Chondrocyte (in vitro differentiated cells): Measurements from ENCODE around the gene XBP1. TPM values are rescaled to one million over a fixed set of nuclear protein-coding genes. Genes with fewer than 3 reads are reported as not detected.

Experiments used
- DNase-seq: peaks from one replicate; pipeline ENCODE4 v3.0.0; 2021; ENCODE audit warnings: mixed read lengths, low spot score
- H3K27ac Mint-ChIP-seq: one replicate; pipeline ENCODE4 v1.8.0; 2021; ENCODE audit warnings: mild to moderate bottlenecking, moderate library complexity, mixed read lengths; ENCODE audit not compliant: unreplicated experiment
- H3K27me3 Mint-ChIP-seq: 2 replicates; pipeline ENCODE4 v1.8.0; 2021; ENCODE audit warnings: low read depth, mixed read lengths
- H3K36me3 Mint-ChIP-seq: 2 replicates; pipeline ENCODE4 v1.8.0; 2021; ENCODE audit warnings: low read depth, mixed read lengths
- H3K4me1 Mint-ChIP-seq: 2 replicates; pipeline ENCODE4 v1.8.0; 2021; ENCODE audit warnings: low read depth, mild to moderate bottlenecking, mixed read lengths
- H3K4me3 Mint-ChIP-seq: one replicate; pipeline ENCODE4 v1.8.0; 2021; ENCODE audit warnings: mild to moderate bottlenecking, moderate library complexity, mixed read lengths; ENCODE audit not compliant: unreplicated experiment
- H3K9me3 Mint-ChIP-seq: 2 replicates; pipeline ENCODE4 v1.8.0; 2021; ENCODE audit warnings: low read depth, mixed read lengths
- CTCF ChIP-seq: fragments of 200-600 bp; sonication (generic); IDR thresholded peaks from 2 replicates; pipeline ENCODE4 v1.5.0; 2021; ENCODE audit warnings: antibody characterized with exemption, mild to moderate bottlenecking, moderate library complexity
- total RNA-seq: library from RNA; stranded (reverse); gene quantifications from 3 replicates; pipeline ENCODE4 v1.2.1, GENCODE V29; 2021

The XBP1 gene
- total RNA-seq, 1 donor from 2014 or later, result 199 TPM

- Mint-ChIP-seq H3K4me1 (no peaks in the 10 kb centered on the region), H3K4me3 (no peak overlapping the region), H3K9me3 (no peaks in the 10 kb centered on the region), H3K27ac (no peak overlapping the region), H3K27me3 (no peaks in the 10 kb centered on the region), H3K36me3 (no peaks in the 10 kb centered on the region)
- no peak for TF ChIP-seq CTCF
- no peak for DNase-seq
Measured at GRCh38 chr22:28837640-28838039, 37.3 kb upstream of the XBP1 start.

GRCh38 chr22:28835630-28836189 is 35.3 kb upstream of the XBP1 start:
- DNase-seq, result no peak
- Mint-ChIP-seq H3K27ac (no peak overlapping the region), H3K4me3 (no peak overlapping the region), H3K27me3 (no peaks in the 10 kb centered on the region), H3K9me3 (no peaks in the 10 kb centered on the region), H3K36me3 (no peaks in the 10 kb centered on the region), H3K4me1 (no peaks in the 10 kb centered on the region)
- TF ChIP-seq CTCF, result no peak

GRCh38 chr22:28833276-28833923 is 33.0 kb upstream of the XBP1 start:
- Mint-ChIP-seq H3K4me1 (peaks cover 6% of the 10 kb centered on the region), H3K27me3 (no peaks in the 10 kb centered on the region), H3K9me3 (no peaks in the 10 kb centered on the region)

GRCh38 chr22:28832731-28833130 is 32.4 kb upstream of the XBP1 start:
- Mint-ChIP-seq H3K4me1 (peaks cover 6% of the 10 kb centered on the region), H3K27me3 (no peaks in the 10 kb centered on the region), H3K9me3 (no peaks in the 10 kb centered on the region), H3K36me3 (no peaks in the 10 kb centered on the region), H3K4me3 (no peak overlapping the region), H3K27ac (no peak overlapping the region)
- DNase-seq, result no peak
- TF ChIP-seq CTCF, result no peak

More at GRCh38 chr22:28833276-28833923, 33.0 kb upstream of the XBP1 start:
- H3K36me3 Mint-ChIP-seq, result no peaks in the 10 kb centered on the region
- no peak for TF ChIP-seq CTCF
- no peak for DNase-seq
- H3K27ac Mint-ChIP-seq, result no peak overlapping the region
- H3K4me3 Mint-ChIP-seq, result no peak overlapping the region

GRCh38 chr22:28831140-28832072 is 31.0 kb upstream of the XBP1 start:
- Mint-ChIP-seq H3K27me3 (no peaks in the 10 kb centered on the region), H3K27ac (peak overlapping the region; percentile 51), H3K4me3 (no peak overlapping the region), H3K36me3 (no peaks in the 10 kb centered on the region), H3K9me3 (no peaks in the 10 kb centered on the region), H3K4me1 (peaks cover 6% of the 10 kb centered on the region)
- TF ChIP-seq CTCF, result no peak
- no peak for DNase-seq
